Uterus (tissue), 2 donors: Measurements from ENCODE around the gene CBARP.

Experiments
- CTCF ChIP-seq, 4 experiments: fragments of 200-600 bp in 2 of 4; fragments of 450-650 bp in 2 of 4; sonication (generic) in 2 of 4; IDR thresholded peaks; one replicate each; pipeline ENCODE4 v1.5.1; 2016 to 2019; ENCODE audit warnings: antibody characterized with exemption in 4 of 4, mild to moderate bottlenecking in 2 of 4, moderate library complexity in 1 of 4
- POLR2A ChIP-seq, 2 donors: fragments of 450-650 bp; IDR thresholded peaks; one replicate each; pipeline ENCODE4 v1.6.1; 2016; ENCODE audit warnings: antibody characterized with exemption in 2 of 2, mild to moderate bottlenecking in 1 of 2, moderate library complexity in 1 of 2

- TF ChIP-seq CTCF (IDR thresholded peaks at IDR 0.05) (peak; percentile 89 to 99 (median 99)), POLR2A (IDR thresholded peaks at IDR 0.05) (peak in 1 of 2 donors; percentile 57)
These were observed 29.2 kb upstream of the CBARP start for GRCh38 chr19:1266916-1267476.
